Stimulated activated CD8-positive, alpha-beta memory T cell treated with anti-CD3 and anti-CD28 coated beads, Interleukin-15, amount 100 ng/mL, for 24 hours (primary cell): ENCODE results near the gene ELP6.
A peak's percentile ranks its signal among the peaks of the same experiment; 100 is the strongest.
"Not testable (repeated sequence)": the region's sequence is repeated elsewhere in the genome, so short reads cannot be mapped to it uniquely, and the experiment has no call there.

Experiments
- DNase-seq: peaks from one replicate; pipeline ENCODE4 v3.0.0-alpha.2; 2020; ENCODE audit warnings: low read depth

The ELP6 gene

GRCh38 chr3:47512416-47513124 is 942 bp downstream of the ELP6 start:
- no peak for DNase-seq

GRCh38 chr3:47505267-47505666 is 8.2 kb downstream of the ELP6 start:
- not testable (repeated sequence) for DNase-seq

- DNase-seq = no peak
Observed at GRCh38 chr3:47504113-47504512, 9.4 kb downstream of the ELP6 start.

GRCh38 chr3:47503033-47503432 is 10.5 kb downstream of the ELP6 start:
- DNase-seq = no peak

GRCh38 chr3:47496892-47497291 is 16.6 kb downstream of the ELP6 start:
- DNase-seq = no peak

GRCh38 chr3:47495886-47496285 is 17.6 kb downstream of the ELP6 start:
- DNase-seq = no peak

- DNase-seq = no peak
Observed at GRCh38 chr3:47495111-47495510, 18.4 kb downstream of the ELP6 start.

GRCh38 chr3:47491777-47492176 is 21.7 kb downstream of the ELP6 start:
- no peak for DNase-seq

GRCh38 chr3:47491186-47491585 is 22.3 kb downstream of the ELP6 start:
- no peak for DNase-seq

GRCh38 chr3:47487265-47487664 is 26.2 kb downstream of the ELP6 start:
- no peak for DNase-seq

- no peak for DNase-seq
Observed at GRCh38 chr3:47485812-47486211, 27.7 kb downstream of the ELP6 start.

GRCh38 chr3:47482366-47482765 is 31.1 kb downstream of the ELP6 start:
- no peak for DNase-seq

GRCh38 chr3:47481763-47482162 is 31.7 kb downstream of the ELP6 start:
- DNase-seq = not testable (repeated sequence)

- DNase-seq = not testable (repeated sequence)
Observed at GRCh38 chr3:47480267-47480666, 33.2 kb downstream of the ELP6 start.

- no peak for DNase-seq
Observed at GRCh38 chr3:47479826-47480160, 33.7 kb downstream of the ELP6 start.

- no peak for DNase-seq
Observed at GRCh38 chr3:47478022-47478421, 35.5 kb downstream of the ELP6 start.

- no peak for DNase-seq
Observed at GRCh38 chr3:47476644-47477199, 36.8 kb downstream of the ELP6 start.

- no peak for DNase-seq
Observed at GRCh38 chr3:47476330-47476626, 37.2 kb downstream of the ELP6 start.

GRCh38 chr3:47475570-47476329 is 37.8 kb downstream of the ELP6 start, which contains the start of gene SCAP:
Gene SCAP, minus strand, starts transcription at chr3:47475941. Its CDS starts 32,948 bp downstream, at chr3:47442993.
- peak; percentile 98 for DNase-seq

- DNase-seq = no peak
Observed at GRCh38 chr3:47475029-47475569, 38.4 kb downstream of the ELP6 start.

GRCh38 chr3:47473391-47473790 is 40.1 kb downstream of the ELP6 start:
- DNase-seq = no peak

GRCh38 chr3:47469616-47470015 is 43.9 kb downstream of the ELP6 start:
- DNase-seq = no peak

GRCh38 chr3:47468315-47468714 is 45.2 kb downstream of the ELP6 start:
- DNase-seq = not testable (repeated sequence)
